ENCODE results near the gene KLHL2. TPM values are rescaled to one million over a fixed set of nuclear protein-coding genes. Genes with fewer than 3 reads are reported as not detected.

Gene KLHL2
- total RNA-seq, 1 experiment from 2014 or later = 12.4 TPM

DNA sequence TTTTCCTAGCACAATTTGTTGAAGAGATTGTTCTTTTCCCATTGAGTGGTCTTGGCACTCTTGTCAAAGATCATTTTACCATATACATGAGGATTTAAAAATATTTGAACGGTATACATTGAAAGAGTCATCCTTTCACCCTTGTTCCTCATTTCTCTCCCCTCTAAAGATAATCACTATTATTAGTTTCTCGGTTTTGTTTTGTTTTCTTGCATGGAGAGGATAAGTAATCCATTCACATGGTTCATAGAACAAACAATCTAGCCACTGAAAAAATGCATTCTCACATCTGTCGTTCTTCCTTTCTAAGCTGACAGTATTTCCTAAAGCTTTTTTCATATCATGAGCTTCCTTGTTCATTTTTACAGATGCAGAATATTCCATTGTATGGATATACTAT lies 80.9 kb downstream of the KLHL2 start (continued):
- TF ChIP-seq, protein P1, sequence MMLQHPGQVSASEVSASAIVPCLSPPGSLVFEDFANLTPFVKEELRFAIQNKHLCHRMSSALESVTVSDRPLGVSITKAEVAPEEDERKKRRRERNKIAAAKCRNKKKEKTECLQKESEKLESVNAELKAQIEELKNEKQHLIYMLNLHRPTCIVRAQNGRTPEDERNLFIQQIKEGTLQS (CRISPR knock-in tag; conservative IDR thresholded peaks at IDR 0.05) = no peak
- no peak for TF ChIP-seq IRF2 (CRISPR knock-in tag; IDR thresholded peaks at IDR 0.05; ENCODE audit: borderline replicate concordance, low read depth)
- no peak for TF ChIP-seq OVOL2 (CRISPR knock-in tag; IDR thresholded peaks at IDR 0.05; ENCODE audit: borderline replicate concordance)
- TF ChIP-seq, protein P2, sequence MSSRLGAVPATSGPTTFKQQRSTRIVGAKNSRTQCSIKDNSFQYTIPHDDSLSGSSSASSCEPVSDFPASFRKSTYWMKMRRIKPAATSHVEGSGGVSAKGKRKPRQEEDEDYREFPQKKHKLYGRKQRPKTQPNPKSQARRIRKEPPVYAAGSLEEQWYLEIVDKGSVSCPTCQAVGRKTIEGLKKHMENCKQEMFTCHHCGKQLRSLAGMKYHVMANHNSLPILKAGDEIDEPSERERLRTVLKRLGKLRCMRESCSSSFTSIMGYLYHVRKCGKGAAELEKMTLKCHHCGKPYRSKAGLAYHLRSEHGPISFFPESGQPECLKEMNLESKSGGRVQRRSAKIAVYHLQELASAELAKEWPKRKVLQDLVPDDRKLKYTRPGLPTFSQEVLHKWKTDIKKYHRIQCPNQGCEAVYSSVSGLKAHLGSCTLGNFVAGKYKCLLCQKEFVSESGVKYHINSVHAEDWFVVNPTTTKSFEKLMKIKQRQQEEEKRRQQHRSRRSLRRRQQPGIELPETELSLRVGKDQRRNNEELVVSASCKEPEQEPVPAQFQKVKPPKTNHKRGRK (CRISPR knock-in tag; IDR thresholded peaks at IDR 0.05; ENCODE audit: borderline replicate concordance) = no peak

DNA sequence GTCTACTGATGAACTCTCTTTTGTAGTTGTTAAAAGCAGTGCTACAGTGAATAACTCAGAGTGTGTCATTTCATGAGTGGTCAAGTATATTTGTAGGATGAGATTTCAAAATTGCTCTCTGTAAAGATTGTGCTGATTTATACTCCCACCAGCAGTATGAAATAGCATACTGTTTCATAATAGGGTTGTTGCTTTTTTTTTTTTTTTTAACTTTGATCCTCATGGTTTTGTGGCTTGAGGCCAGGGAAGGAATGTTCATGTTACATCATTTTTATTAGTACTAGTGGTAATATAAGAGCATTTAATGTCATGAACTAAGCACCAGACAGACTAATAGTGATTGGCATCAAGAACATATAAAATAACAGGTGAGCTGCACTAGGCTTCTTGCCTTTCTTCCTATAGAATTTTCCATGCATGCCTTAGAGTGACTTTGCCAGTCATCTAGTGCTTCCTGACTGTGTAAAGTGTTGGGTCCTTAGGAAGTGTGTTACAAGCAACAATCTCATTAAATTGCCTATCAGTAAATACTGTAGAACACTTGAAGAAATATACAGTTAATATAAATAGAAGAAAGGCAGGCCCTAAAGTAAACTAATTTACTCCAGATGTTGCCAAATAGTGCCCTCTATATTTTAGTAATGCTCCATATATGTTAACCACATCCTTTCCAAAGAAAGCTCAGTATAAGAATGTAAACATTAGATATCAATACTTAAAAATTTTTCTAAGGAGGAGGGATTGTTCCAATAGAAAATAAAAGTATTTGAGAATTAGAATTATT lies 81.5 kb downstream of the KLHL2 start:
- DNase-seq (ENCODE audit: low spot score) (no peak), ATAC-seq (no peak)
- Mint-ChIP-seq H3K4me1 (no peaks in the 10 kb centered on the region; the same call in 1 of the 2 replicates), H3K27me3 (ENCODE audit: low read depth) (no peaks in the 10 kb centered on the region), H3K4me3 (no peak overlapping the region), H3K27ac (no peak overlapping the region), H3K9me3 (peaks cover 11% of the 10 kb centered on the region), H3K36me3 (peaks cover 13% of the 10 kb centered on the region)
- ChIA-PET CTCF (interaction anchor here (0.8 kb wide), 1 partner anchor 158 kb away, joined by 4 read pairs; no protein-coding TSS in a partner anchor), POLR2A (no interaction called here)
- TF ChIP-seq OVOL2 (CRISPR knock-in tag; IDR thresholded peaks at IDR 0.05; ENCODE audit: borderline replicate concordance) (no peak), JAZF1 (CRISPR knock-in tag; IDR thresholded peaks at IDR 0.05) (no peak), ZNF416 (CRISPR knock-in tag; IDR thresholded peaks at IDR 0.05) (no peak), ZNF138 (CRISPR knock-in tag; conservative IDR thresholded peaks at IDR 0.05) (no peak), RELA (CRISPR knock-in tag; IDR thresholded peaks at IDR 0.05; ENCODE audit: borderline replicate concordance) (no peak), CREB1 (CRISPR knock-in tag; IDR thresholded peaks at IDR 0.05) (no peak), ZNF219 (CRISPR knock-in tag; IDR thresholded peaks at IDR 0.05; ENCODE audit: borderline replicate concordance) (no peak), NR2C2 (CRISPR knock-in tag; IDR thresholded peaks at IDR 0.05) (no peak), CREM (CRISPR knock-in tag; IDR thresholded peaks at IDR 0.05) (no peak), SMAD4 (CRISPR knock-in tag; IDR thresholded peaks at IDR 0.05) (no peak), ATF1 (CRISPR knock-in tag; IDR thresholded peaks at IDR 0.05) (no peak)
- TF ChIP-seq, protein P3, sequence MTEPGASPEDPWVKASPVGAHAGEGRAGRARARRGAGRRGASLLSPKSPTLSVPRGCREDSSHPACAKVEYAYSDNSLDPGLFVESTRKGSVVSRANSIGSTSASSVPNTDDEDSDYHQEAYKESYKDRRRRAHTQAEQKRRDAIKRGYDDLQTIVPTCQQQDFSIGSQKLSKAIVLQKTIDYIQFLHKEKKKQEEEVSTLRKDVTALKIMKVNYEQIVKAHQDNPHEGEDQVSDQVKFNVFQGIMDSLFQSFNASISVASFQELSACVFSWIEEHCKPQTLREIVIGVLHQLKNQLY (CRISPR knock-in tag; IDR thresholded peaks at IDR 0.05) = no peak
- TF ChIP-seq, protein P4, sequence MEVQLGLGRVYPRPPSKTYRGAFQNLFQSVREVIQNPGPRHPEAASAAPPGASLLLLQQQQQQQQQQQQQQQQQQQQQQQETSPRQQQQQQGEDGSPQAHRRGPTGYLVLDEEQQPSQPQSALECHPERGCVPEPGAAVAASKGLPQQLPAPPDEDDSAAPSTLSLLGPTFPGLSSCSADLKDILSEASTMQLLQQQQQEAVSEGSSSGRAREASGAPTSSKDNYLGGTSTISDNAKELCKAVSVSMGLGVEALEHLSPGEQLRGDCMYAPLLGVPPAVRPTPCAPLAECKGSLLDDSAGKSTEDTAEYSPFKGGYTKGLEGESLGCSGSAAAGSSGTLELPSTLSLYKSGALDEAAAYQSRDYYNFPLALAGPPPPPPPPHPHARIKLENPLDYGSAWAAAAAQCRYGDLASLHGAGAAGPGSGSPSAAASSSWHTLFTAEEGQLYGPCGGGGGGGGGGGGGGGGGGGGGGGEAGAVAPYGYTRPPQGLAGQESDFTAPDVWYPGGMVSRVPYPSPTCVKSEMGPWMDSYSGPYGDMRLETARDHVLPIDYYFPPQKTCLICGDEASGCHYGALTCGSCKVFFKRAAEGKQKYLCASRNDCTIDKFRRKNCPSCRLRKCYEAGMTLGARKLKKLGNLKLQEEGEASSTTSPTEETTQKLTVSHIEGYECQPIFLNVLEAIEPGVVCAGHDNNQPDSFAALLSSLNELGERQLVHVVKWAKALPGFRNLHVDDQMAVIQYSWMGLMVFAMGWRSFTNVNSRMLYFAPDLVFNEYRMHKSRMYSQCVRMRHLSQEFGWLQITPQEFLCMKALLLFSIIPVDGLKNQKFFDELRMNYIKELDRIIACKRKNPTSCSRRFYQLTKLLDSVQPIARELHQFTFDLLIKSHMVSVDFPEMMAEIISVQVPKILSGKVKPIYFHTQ (CRISPR knock-in tag; IDR thresholded peaks at IDR 0.05) = no peak
- TF ChIP-seq, protein P5, sequence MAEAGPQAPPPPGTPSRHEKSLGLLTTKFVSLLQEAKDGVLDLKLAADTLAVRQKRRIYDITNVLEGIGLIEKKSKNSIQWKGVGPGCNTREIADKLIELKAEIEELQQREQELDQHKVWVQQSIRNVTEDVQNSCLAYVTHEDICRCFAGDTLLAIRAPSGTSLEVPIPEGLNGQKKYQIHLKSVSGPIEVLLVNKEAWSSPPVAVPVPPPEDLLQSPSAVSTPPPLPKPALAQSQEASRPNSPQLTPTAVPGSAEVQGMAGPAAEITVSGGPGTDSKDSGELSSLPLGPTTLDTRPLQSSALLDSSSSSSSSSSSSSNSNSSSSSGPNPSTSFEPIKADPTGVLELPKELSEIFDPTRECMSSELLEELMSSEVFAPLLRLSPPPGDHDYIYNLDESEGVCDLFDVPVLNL (CRISPR knock-in tag; IDR thresholded peaks at IDR 0.05; ENCODE audit: borderline replicate concordance, low read depth) = no peak
- TF ChIP-seq, protein P6, sequence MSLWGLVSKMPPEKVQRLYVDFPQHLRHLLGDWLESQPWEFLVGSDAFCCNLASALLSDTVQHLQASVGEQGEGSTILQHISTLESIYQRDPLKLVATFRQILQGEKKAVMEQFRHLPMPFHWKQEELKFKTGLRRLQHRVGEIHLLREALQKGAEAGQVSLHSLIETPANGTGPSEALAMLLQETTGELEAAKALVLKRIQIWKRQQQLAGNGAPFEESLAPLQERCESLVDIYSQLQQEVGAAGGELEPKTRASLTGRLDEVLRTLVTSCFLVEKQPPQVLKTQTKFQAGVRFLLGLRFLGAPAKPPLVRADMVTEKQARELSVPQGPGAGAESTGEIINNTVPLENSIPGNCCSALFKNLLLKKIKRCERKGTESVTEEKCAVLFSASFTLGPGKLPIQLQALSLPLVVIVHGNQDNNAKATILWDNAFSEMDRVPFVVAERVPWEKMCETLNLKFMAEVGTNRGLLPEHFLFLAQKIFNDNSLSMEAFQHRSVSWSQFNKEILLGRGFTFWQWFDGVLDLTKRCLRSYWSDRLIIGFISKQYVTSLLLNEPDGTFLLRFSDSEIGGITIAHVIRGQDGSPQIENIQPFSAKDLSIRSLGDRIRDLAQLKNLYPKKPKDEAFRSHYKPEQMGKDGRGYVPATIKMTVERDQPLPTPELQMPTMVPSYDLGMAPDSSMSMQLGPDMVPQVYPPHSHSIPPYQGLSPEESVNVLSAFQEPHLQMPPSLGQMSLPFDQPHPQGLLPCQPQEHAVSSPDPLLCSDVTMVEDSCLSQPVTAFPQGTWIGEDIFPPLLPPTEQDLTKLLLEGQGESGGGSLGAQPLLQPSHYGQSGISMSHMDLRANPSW (CRISPR knock-in tag; conservative IDR thresholded peaks at IDR 0.05; ENCODE audit: low read depth) = no peak
- TF ChIP-seq, protein P7, sequence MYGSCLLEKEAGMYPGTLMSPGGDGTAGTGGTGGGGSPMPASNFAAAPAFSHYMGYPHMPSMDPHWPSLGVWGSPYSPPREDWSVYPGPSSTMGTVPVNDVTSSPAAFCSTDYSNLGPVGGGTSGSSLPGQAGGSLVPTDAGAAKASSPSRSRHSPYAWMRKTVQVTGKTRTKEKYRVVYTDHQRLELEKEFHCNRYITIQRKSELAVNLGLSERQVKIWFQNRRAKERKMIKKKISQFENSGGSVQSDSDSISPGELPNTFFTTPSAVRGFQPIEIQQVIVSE (CRISPR knock-in tag; IDR thresholded peaks at IDR 0.05; ENCODE audit: borderline replicate concordance) = no peak
- TF ChIP-seq, protein P8, sequence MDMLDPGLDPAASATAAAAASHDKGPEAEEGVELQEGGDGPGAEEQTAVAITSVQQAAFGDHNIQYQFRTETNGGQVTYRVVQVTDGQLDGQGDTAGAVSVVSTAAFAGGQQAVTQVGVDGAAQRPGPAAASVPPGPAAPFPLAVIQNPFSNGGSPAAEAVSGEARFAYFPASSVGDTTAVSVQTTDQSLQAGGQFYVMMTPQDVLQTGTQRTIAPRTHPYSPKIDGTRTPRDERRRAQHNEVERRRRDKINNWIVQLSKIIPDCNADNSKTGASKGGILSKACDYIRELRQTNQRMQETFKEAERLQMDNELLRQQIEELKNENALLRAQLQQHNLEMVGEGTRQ (CRISPR knock-in tag; IDR thresholded peaks at IDR 0.05) = no peak
- TF ChIP-seq, protein P9, sequence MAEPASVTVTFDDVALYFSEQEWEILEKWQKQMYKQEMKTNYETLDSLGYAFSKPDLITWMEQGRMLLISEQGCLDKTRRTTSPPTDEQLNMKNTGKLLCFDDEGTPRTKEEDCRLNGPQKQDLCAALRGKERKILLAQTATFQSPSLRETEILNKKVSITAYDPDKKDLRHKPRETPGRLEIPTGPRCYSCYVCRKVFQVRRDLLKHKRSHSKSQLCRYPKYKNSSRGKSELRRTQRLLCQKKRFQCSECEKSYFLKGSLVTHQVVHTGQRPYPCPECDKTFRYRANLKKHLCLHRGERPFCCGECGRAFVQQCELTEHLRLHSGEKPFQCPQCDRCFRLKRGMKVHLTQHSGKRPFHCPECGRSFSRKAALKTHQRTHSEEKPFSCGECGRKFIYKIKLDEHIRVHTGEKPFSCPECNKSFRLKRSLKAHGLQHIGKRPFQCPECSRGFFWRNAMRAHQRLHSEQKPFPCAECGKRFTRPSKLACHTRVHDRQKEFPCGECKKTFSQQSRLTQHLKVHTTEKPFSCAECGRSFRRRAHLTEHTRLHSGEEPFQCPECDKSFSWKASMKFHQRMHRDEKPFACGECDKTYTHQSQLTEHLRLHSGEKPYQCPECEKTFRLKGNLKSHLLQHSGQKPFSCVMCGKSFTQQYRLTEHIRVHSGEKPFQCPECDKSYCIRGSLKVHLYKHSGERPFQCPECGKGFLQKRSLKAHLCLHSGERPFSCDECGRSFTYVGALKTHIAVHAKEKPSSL (CRISPR knock-in tag; conservative IDR thresholded peaks at IDR 0.05) = no peak

Measured in WTC11 (cell line).